Calu3 (cell line): ENCODE results near the gene SYT8. TPM values are rescaled to one million over a fixed set of nuclear protein-coding genes. Genes with fewer than 3 reads are reported as not detected.

Source experiments
- BruUV-seq: library from RNA; stranded (reverse); fragments of 400-500 nt; replicated peaks from 2 replicates; lab custom pipeline; 2021; lab: Mats Ljungman, UMichigan
- CTCF ChIA-PET: fragments of 300-600 bp; sonication (Branson Sonifier 250); formaldehyde crosslinking; loops from one replicate; lab custom pipeline; 2022; ENCODE audit warnings: antibody characterized with exemption; lab: Charles Lee
- DNase-seq: peaks from one replicate; pipeline ENCODE4 v3.0.0; 2022
- H3K27ac Mint-ChIP-seq: one replicate; pipeline ENCODE4 v1.8.0; 2022; ENCODE audit warnings: mixed read lengths; ENCODE audit not compliant: unreplicated experiment
- H3K27me3 Mint-ChIP-seq: one replicate; pipeline ENCODE4 v1.8.0; 2022; ENCODE audit warnings: mixed read lengths; ENCODE audit not compliant: unreplicated experiment
- H3K36me3 Mint-ChIP-seq: one replicate; pipeline ENCODE4 v1.8.0; 2022; ENCODE audit warnings: mild to moderate bottlenecking, moderate library complexity, mixed read lengths; ENCODE audit not compliant: insufficient read depth, unreplicated experiment
- H3K4me1 Mint-ChIP-seq: one replicate; pipeline ENCODE4 v1.8.0; 2022; ENCODE audit warnings: mild to moderate bottlenecking, low read depth, mixed read lengths; ENCODE audit not compliant: unreplicated experiment
- H3K4me3 Mint-ChIP-seq: one replicate; pipeline ENCODE4 v1.8.0; 2022; ENCODE audit warnings: mild to moderate bottlenecking, low read depth, moderate library complexity, mixed read lengths; ENCODE audit not compliant: unreplicated experiment
- H3K9me3 Mint-ChIP-seq: one replicate; pipeline ENCODE4 v1.8.0; 2022; ENCODE audit warnings: low read depth, mixed read lengths; ENCODE audit not compliant: unreplicated experiment
- CTCF ChIP-seq: fragments of 200-600 bp; IDR thresholded peaks from one replicate; pipeline ENCODE4 v1.8.0; 2022; ENCODE audit warnings: antibody characterized with exemption; ENCODE audit not compliant: unreplicated experiment
- intact Hi-C: fragments of 100-400 bp; cut with micrococcal nuclease; formaldehyde crosslinking; loops from one replicate; pipeline ENCODE4 v1.10.0; 2022; ENCODE audit not compliant: unreplicated experiment
- total RNA-seq: library from RNA; stranded (reverse); gene quantifications from 2 replicates; pipeline ENCODE4 v1.2.3, GENCODE V29; 2022

SYT8 gene
- total RNA-seq, 1 experiment from 2014 or later = 7.1 TPM

- H3K4me3 Mint-ChIP-seq = no peak overlapping the region
- H3K4me1 Mint-ChIP-seq = peaks cover 24% of the 10 kb centered on the region
- DNase-seq = no peak
- H3K36me3 Mint-ChIP-seq = peaks cover 11% of the 10 kb centered on the region
- peaks cover 30% of the 10 kb centered on the region for H3K27me3 Mint-ChIP-seq
- TF ChIP-seq CTCF = no peak
- intact Hi-C loops = no loop called here
- CTCF ChIA-PET = no interaction called here
- no peaks in the 10 kb centered on the region for H3K9me3 Mint-ChIP-seq
- BruUV-seq = no TSS peak
- H3K27ac Mint-ChIP-seq = no peak overlapping the region
These were observed 6.1 kb downstream of the SYT8 start for GRCh38 chr11:1840780-1841480.

GRCh38 chr11:1841511-1842148, 6.8 kb downstream of the SYT8 start:
- no peak overlapping the region for H3K27ac Mint-ChIP-seq
- CTCF ChIA-PET = no interaction called here
- no peak for TF ChIP-seq CTCF
- DNase-seq = no peak
- intact Hi-C loops = no loop called here
- H3K36me3 Mint-ChIP-seq = peaks cover 9% of the 10 kb centered on the region
- no TSS peak for BruUV-seq
- peaks cover 32% of the 10 kb centered on the region for H3K27me3 Mint-ChIP-seq
- H3K4me3 Mint-ChIP-seq = no peak overlapping the region
- H3K4me1 Mint-ChIP-seq = peaks cover 24% of the 10 kb centered on the region
- no peaks in the 10 kb centered on the region for H3K9me3 Mint-ChIP-seq

GRCh38 chr11:1842149-1843097, 7.6 kb downstream of the SYT8 start:
- no peak overlapping the region for H3K27ac Mint-ChIP-seq
- no peaks in the 10 kb centered on the region for H3K9me3 Mint-ChIP-seq
- TF ChIP-seq CTCF = no peak
- H3K27me3 Mint-ChIP-seq = peaks cover 40% of the 10 kb centered on the region
- DNase-seq = peak; percentile 88
- intact Hi-C loops = no loop called here
- H3K36me3 Mint-ChIP-seq = peaks cover 7% of the 10 kb centered on the region
- no TSS peak for BruUV-seq
- H3K4me1 Mint-ChIP-seq = peaks cover 24% of the 10 kb centered on the region
- CTCF ChIA-PET = interaction anchor here (1.1 kb wide), 1 partner anchor 149 kb away, joined by 3 read pairs; no protein-coding TSS in a partner anchor
- H3K4me3 Mint-ChIP-seq = no peak overlapping the region

- DNase-seq = no peak
- intact Hi-C loops = no loop called here
- Mint-ChIP-seq H3K4me1 (peaks cover 24% of the 10 kb centered on the region), H3K27ac (no peak overlapping the region), H3K4me3 (no peak overlapping the region), H3K27me3 (peaks cover 41% of the 10 kb centered on the region), H3K36me3 (peaks cover 7% of the 10 kb centered on the region), H3K9me3 (no peaks in the 10 kb centered on the region)
- no TSS peak for BruUV-seq
- no peak for TF ChIP-seq CTCF
- CTCF ChIA-PET = interaction anchor here (1.1 kb wide), 1 partner anchor 149 kb away, joined by 3 read pairs; no protein-coding TSS in a partner anchor
These were observed 8.3 kb downstream of the SYT8 start for GRCh38 chr11:1843098-1843473.
